Activated CD4-positive, alpha-beta T cell treated with anti-CD3 and anti-CD28 coated beads, Interleukin-2, amount 10 ng/mL, durations not matched to agents 7 days and 5 days (primary cell): ENCODE data around the gene ZNF598. TPM values are rescaled to one million over a fixed set of nuclear protein-coding genes. Genes with fewer than 3 reads are reported as not detected.
"Not testable (repeated sequence)": the region's sequence is repeated elsewhere in the genome, so short reads cannot be mapped to it uniquely, and the experiment has no call there.

Source experiments
- CTCF ChIA-PET: fragments of 350-600 bp; sonication (Branson Sonifier 250); formaldehyde crosslinking; loops from one replicate; lab custom pipeline; 2021; ENCODE audit warnings: antibody characterized with exemption; lab: Charles Lee
- POLR2A ChIA-PET: fragments of 350-600 bp; sonication (Branson Sonifier 250); formaldehyde crosslinking; loops from one replicate; lab custom pipeline; 2021; ENCODE audit warnings: antibody characterized with exemption; lab: Charles Lee
- DNase-seq: peaks from one replicate; pipeline ENCODE4 v3.0.0-alpha.2; 2020
- H3K27ac Mint-ChIP-seq: one replicate; pipeline ENCODE4 v1.8.0; 2021; ENCODE audit warnings: mild to moderate bottlenecking, moderate library complexity, mixed read lengths
- H3K27me3 Mint-ChIP-seq: one replicate; pipeline ENCODE4 v1.8.0; 2021; ENCODE audit warnings: mixed read lengths
- H3K36me3 Mint-ChIP-seq: one replicate; pipeline ENCODE4 v1.8.0; 2021; ENCODE audit warnings: low read depth, mixed read lengths
- H3K4me1 Mint-ChIP-seq: one replicate; pipeline ENCODE4 v1.8.0; 2021; ENCODE audit warnings: mixed read lengths
- H3K4me3 Mint-ChIP-seq: one replicate; pipeline ENCODE4 v1.8.0; 2021; ENCODE audit warnings: mild to moderate bottlenecking, moderate library complexity, mixed read lengths
- H3K9me3 Mint-ChIP-seq: one replicate; pipeline ENCODE4 v1.8.0; 2021; ENCODE audit warnings: mixed read lengths
- total RNA-seq, 2 experiments: library from RNA; stranded (reverse); gene quantifications; one replicate each; pipeline ENCODE4 v1.2.3, GENCODE V29; 2021

The ZNF598 gene
- total RNA-seq, 2 experiments from 2014 or later = 56.3 to 56.5 TPM

- H3K27me3 Mint-ChIP-seq, POLR2A ChIA-PET, DNase-seq, H3K27ac Mint-ChIP-seq, H3K4me3 Mint-ChIP-seq, H3K9me3 Mint-ChIP-seq: not testable (repeated sequence)
- peaks cover 22% of the 10 kb centered on the region for H3K36me3 Mint-ChIP-seq
- CTCF ChIA-PET = interaction anchor here (1.7 to 2.0 kb wide), 2 partner anchors 7 to 131 kb away, joined by 3 to 6 read pairs; partner anchors contain the start of genes FAHD1 and HAGH
- H3K4me1 Mint-ChIP-seq = peaks cover 34% of the 10 kb centered on the region
Measured at GRCh38 chr16:1958143-1958491, 51.5 kb downstream of the ZNF598 start.

- POLR2A ChIA-PET, H3K27me3 Mint-ChIP-seq, H3K4me3 Mint-ChIP-seq, H3K27ac Mint-ChIP-seq, DNase-seq, H3K9me3 Mint-ChIP-seq, CTCF ChIA-PET: not testable (repeated sequence)
- Mint-ChIP-seq H3K36me3 (peaks cover 17% of the 10 kb centered on the region), H3K4me1 (peaks cover 28% of the 10 kb centered on the region)
Measured at GRCh38 chr16:1957434-1958142, 52.0 kb downstream of the ZNF598 start.

GRCh38 chr16:1953734-1954133 is 55.9 kb downstream of the ZNF598 start:
- no peaks in the 10 kb centered on the region for H3K4me1 Mint-ChIP-seq
- no peak overlapping the region for H3K27ac Mint-ChIP-seq
- ChIA-PET CTCF (no interaction called here), POLR2A (no interaction called here)
- DNase-seq = no peak
- no peaks in the 10 kb centered on the region for H3K9me3 Mint-ChIP-seq
- H3K27me3 Mint-ChIP-seq = peaks cover 2% of the 10 kb centered on the region
- H3K4me3 Mint-ChIP-seq = no peak overlapping the region
- H3K36me3 Mint-ChIP-seq = no peaks in the 10 kb centered on the region

GRCh38 chr16:1950559-1950958 is 59.1 kb downstream of the ZNF598 start:
- H3K4me3 Mint-ChIP-seq = no peak overlapping the region
- H3K9me3 Mint-ChIP-seq = no peaks in the 10 kb centered on the region
- CTCF ChIA-PET = interaction anchor here (1.3 kb wide), 1 partner anchor 9 kb away, joined by 6 read pairs; the partner anchor contains the start of gene NDUFB10
- DNase-seq = no peak
- POLR2A ChIA-PET = no interaction called here
- peaks cover 2% of the 10 kb centered on the region for H3K27me3 Mint-ChIP-seq
- H3K36me3 Mint-ChIP-seq = no peaks in the 10 kb centered on the region
- no peaks in the 10 kb centered on the region for H3K4me1 Mint-ChIP-seq
- H3K27ac Mint-ChIP-seq = no peak overlapping the region

DNA sequence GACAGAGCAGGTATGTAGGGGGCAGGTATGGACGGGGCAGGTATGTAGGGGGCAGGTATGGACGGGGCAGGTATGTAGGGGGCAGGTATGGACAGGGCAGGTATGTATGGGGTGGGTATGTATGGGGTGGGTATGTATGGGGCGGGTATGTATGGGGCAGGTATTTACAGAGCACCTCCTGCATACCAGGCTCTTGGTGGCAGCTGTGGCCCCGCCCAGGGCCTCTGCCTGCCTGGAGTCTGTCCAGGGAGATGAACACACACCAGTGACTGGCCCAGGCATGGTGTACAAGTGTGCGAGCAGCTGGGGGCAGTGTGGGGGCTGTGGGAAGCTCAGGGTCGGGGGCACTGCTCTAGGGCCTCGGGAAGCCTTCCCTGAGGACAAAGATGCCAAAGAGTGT is 59.6 kb downstream of the ZNF598 start:
- ChIA-PET POLR2A (no interaction called here), CTCF (interaction anchor here (1.3 kb wide), 1 partner anchor 9 kb away, joined by 6 read pairs; the partner anchor contains the start of gene NDUFB10)
- H3K4me3 Mint-ChIP-seq = no peak overlapping the region
- no peaks in the 10 kb centered on the region for H3K36me3 Mint-ChIP-seq
- no peaks in the 10 kb centered on the region for H3K4me1 Mint-ChIP-seq
- H3K9me3 Mint-ChIP-seq = no peaks in the 10 kb centered on the region
- no peak overlapping the region for H3K27ac Mint-ChIP-seq
- DNase-seq = no peak
- peaks cover 2% of the 10 kb centered on the region for H3K27me3 Mint-ChIP-seq

DNA sequence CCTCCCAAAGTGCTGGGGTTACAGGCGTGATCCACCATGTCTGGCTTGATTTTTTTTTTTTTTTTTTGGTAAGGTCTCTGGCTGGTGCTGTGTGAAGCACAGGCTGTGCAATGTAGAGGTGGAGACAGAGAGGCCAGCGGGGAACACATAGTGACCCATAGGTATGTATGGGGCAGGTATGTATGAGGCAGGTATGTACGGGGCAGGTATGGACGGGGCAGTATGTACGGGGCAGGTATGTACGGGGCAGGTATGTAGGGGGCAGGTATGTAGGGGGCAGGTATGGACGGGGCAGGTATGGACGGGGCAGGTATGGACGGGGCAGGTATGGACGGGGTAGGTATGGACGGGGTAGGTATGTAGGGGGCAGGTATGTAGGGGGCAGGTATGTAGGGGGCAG is 60.1 kb downstream of the ZNF598 start:
- ChIA-PET POLR2A (no interaction called here), CTCF (interaction anchor here (0.6 kb wide), 1 partner anchor 145 kb away, joined by 5 read pairs; no protein-coding TSS in a partner anchor)
- no peak for DNase-seq
- H3K9me3 Mint-ChIP-seq = no peaks in the 10 kb centered on the region
- no peak overlapping the region for H3K27ac Mint-ChIP-seq
- no peak overlapping the region for H3K4me3 Mint-ChIP-seq
- H3K4me1 Mint-ChIP-seq = peaks cover under 1% of the 10 kb centered on the region
- H3K27me3 Mint-ChIP-seq = peaks cover 2% of the 10 kb centered on the region
- no peaks in the 10 kb centered on the region for H3K36me3 Mint-ChIP-seq

Other genes with a start within 250 kb of the ZNF598 start
- 10 to 100 TPM; 31.3 to 47.4 TPM for gene NME3, start 238.3 kb downstream of the ZNF598 start, total RNA-seq
- 10 to 100 TPM; 28.7 to 33.4 TPM for gene EME2, start 237.0 kb downstream of the ZNF598 start, total RNA-seq
- 100 to 1,000 TPM in 1 of 2 experiments, 10 to 100 TPM in 1; 93.6 to 105 TPM for gene MRPS34, start 236.7 kb downstream of the ZNF598 start, total RNA-seq
- 10 to 100 TPM; 38.0 to 42.9 TPM for gene SPSB3, start 227.2 kb downstream of the ZNF598 start, total RNA-seq
- gene NUBP2, start 226.9 kb downstream of the ZNF598 start, total RNA-seq = 10 to 100 TPM; 40.2 to 53.8 TPM
- under 1 TPM in 1 of 2 experiments, not detected in 1; 0.15 TPM for gene IGFALS, start 216.1 kb downstream of the ZNF598 start, total RNA-seq
- gene HAGH, start 183.0 kb downstream of the ZNF598 start, total RNA-seq = 10 to 100 TPM; 34.9 to 45.6 TPM
- gene FAHD1, start 182.6 kb downstream of the ZNF598 start, total RNA-seq = 10 to 100 TPM; 11.3 to 12.9 TPM
- gene MEIOB, start 137.7 kb downstream of the ZNF598 start, total RNA-seq = not detected
- not detected for gene HS3ST6, start 91.4 kb downstream of the ZNF598 start, total RNA-seq
- gene MSRB1, start 66.6 kb downstream of the ZNF598 start, total RNA-seq = 10 to 100 TPM; 12.8 to 13.6 TPM
- gene RPL3L, start 55.1 kb downstream of the ZNF598 start, total RNA-seq = not detected
- 100 to 1,000 TPM; 103 to 125 TPM for gene NDUFB10, start 50.3 kb downstream of the ZNF598 start, total RNA-seq
- gene RPS2, start 45.0 kb downstream of the ZNF598 start, total RNA-seq = 1,000 to 10,000 TPM; 2,564 to 2,882 TPM
- gene RNF151, start 43.0 kb downstream of the ZNF598 start, total RNA-seq = not detected
- gene TBL3, start 37.8 kb downstream of the ZNF598 start, total RNA-seq = 10 to 100 TPM; 26.1 to 27.0 TPM
- under 1 TPM; 0.87 to 0.89 TPM for gene NOXO1, start 28.4 kb downstream of the ZNF598 start, total RNA-seq
- 10 to 100 TPM; 23.8 to 25.2 TPM for gene GFER, start 25.6 kb downstream of the ZNF598 start, total RNA-seq
- gene SYNGR3, start 19.9 kb downstream of the ZNF598 start, total RNA-seq = 1 to 10 TPM; 1.3 to 1.9 TPM
- under 1 TPM; 0.42 to 0.69 TPM for gene NPW, start 10.0 kb upstream of the ZNF598 start, total RNA-seq
- gene NHERF2, start 17.1 kb upstream of the ZNF598 start, total RNA-seq = 1 to 10 TPM; 1.1 to 1.4 TPM
- 10 to 100 TPM; 23.8 to 34.4 TPM for gene NTHL1, start 38.0 kb upstream of the ZNF598 start, total RNA-seq
- gene TSC2, start 38.2 kb upstream of the ZNF598 start, total RNA-seq = 100 to 1,000 TPM; 112 to 115 TPM
- 10 to 100 TPM; 72.9 to 77.2 TPM for gene PKD1, start 126.1 kb upstream of the ZNF598 start, total RNA-seq
- under 1 TPM; 0.20 to 0.42 TPM for gene RAB26, start 138.8 kb upstream of the ZNF598 start, total RNA-seq
- 10 to 100 TPM; 55.6 to 59.7 TPM for gene TRAF7, start 146.0 kb upstream of the ZNF598 start, total RNA-seq
- gene CASKIN1, start 186.8 kb upstream of the ZNF598 start, total RNA-seq = under 1 TPM; 0.07 to 0.19 TPM
- gene MLST8, start 195.6 kb upstream of the ZNF598 start, total RNA-seq = 10 to 100 TPM; 35.9 to 36.4 TPM
- gene BRICD5, start 201.0 kb upstream of the ZNF598 start, total RNA-seq = 10 to 100 TPM; 13.9 to 17.4 TPM
- 10 to 100 TPM; 19.4 to 22.9 TPM for gene PGP, start 205.0 kb upstream of the ZNF598 start, total RNA-seq
- 10 to 100 TPM; 28.8 to 32.6 TPM for gene E4F1, start 213.8 kb upstream of the ZNF598 start, total RNA-seq
- 1 to 10 TPM; 2.0 to 3.4 TPM for gene DNASE1L2, start 226.6 kb upstream of the ZNF598 start, total RNA-seq
- 10 to 100 TPM; 30.8 to 42.5 TPM for gene ECI1, start 241.8 kb upstream of the ZNF598 start, total RNA-seq